Hypothalamus (tissue), 51 donors: ENCODE results near the gene CFAP97D2.
"Not testable (repeated sequence)": the region's sequence is repeated elsewhere in the genome, so short reads cannot be mapped to it uniquely, and the experiment has no call there.

Experiments used
- DNase-seq, 51 donors: peaks; one replicate each; lab custom pipeline; 2025; lab: John Stamatoyannopoulos, UW

CFAP97D2 gene

DNA sequence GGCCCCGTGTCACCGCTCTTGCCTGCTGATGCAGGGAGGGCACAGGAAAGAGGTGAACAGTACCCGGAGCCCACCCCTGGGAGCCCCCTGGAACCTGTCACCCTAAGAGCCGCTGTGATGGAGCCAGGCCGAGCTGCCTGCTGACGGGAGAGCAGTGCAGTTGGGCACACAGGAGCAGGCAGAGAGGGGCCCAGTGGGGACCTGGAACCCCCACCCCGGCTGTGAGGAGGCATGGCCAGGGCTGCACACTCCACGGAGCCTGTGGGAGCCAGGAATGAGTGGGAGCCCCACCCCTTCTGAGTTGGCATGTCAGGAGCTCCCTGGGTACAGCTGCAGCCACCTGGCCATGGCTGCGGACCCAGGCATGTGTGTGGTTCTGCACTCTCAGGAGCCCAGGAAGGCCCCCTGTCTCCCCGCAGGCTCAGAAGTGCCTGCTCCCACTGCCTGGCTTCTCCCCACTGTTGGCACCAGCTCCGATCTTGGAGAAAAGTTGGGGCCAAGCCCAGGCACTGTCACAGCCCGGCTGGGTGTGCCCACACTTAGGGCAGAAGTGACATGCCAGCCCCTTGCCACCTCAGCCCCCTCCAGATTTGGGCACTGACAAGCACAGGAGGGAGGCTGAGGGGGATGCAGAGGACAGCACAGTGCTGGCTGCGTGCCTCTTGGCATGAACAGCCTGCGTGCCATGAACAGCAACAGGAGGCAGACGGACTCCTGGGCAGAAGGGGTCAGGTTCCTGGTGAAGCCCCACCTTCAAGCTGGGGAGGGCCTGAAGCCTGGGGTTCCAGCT, 6.3 kb downstream of the CFAP97D2 start:
- DNase-seq: no peak

DNA sequence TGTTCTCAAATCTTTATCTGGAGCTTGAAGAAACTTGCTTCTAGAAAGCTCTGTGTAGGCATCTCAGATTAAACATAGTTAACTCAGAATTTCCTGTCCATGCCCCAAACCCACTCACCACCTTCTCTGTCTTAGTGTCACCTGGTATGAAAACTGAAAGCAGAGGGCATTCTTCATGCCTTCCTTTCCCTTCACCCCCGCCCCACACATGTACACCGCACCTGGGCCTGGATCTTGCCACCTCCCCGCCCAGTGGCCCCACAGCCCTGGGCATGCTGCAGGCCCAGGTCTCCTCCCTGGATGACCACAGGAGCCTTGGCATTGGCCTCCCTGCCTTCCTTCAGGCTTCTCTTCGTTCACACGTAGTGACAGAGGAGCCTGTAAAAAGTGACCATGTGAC, 15.8 kb downstream of the CFAP97D2 start:
- no peak for DNase-seq

DNA sequence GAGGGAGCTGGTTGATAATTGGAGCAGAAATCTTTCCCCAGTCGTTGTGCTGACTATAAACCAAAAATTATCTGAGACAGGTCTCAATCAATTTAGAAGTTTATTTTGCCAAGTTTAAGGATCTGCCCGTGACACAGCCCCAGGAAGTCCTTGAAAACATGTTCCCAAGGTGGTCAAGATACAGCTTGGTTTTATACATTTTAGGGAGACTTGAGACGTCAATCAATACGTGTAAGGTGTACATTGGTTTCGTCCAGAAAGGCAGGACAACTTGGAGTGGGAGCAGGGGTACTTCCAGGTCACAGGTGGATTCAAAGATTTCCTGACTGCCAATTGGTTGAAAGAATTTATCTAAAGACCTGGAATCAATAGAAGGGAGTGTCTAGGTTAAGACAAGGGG, 17.6 kb downstream of the CFAP97D2 start:
- no peak for DNase-seq

DNA sequence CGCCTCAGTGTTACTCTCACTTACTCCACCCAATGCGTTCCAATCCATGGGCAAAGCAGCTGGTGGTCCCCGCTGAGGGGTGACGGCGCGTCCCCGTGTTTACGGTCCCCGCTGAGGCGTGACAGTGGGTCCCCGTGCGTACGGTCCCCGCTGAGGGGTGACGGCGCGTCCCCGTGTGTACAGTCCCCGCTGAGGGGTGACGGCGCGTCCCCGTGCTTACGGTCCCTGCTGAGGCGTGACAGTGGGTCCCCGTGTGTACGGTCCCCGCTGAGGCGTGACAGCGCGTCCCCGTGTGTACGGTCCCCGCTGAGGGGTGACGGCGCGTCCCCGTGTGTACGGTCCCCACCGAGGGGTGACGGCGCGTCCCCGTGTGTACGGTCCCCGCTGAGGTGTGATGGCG, 19.5 kb downstream of the CFAP97D2 start:
- no peak for DNase-seq

DNA sequence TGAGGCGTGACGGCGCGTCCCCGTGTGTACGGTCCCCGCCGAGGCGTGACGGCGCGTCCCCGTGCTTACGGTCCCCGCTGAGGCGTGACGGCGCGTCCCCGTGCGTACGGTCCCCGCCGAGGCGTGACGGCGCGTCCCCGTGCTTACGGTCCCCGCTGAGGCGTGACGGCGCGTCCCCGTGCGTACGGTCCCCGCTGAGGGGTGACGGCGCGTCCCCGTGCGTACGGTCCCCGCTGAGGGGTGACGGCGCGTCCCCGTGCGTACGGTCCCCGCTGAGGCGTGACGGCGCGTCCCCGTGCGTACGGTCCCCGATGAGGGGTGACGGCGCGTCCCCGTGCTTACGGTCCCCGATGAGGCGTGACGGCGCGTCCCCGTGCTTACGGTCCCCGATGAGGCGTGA, 20.5 kb downstream of the CFAP97D2 start:
- DNase-seq: not testable (repeated sequence)

DNA sequence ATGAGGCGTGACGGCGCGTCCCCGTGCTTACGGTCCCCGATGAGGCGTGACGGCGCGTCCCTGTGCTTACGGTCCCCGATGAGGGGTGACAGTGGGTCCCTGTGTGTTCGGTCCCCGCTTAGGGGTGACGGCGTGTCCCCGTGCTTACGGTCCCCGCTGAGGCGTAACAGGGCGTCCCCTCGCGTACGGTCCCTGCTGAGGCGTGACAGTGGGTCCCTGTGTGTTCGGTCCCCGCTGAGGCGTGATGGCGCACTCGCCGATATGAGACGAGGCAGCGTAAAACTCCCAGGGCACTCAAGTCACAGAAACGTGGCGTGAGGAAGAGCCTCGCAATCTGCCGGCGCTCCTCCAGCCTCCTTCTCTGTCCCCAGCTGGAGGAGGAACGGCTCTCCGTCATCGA, 20.9 kb downstream of the CFAP97D2 start:
- DNase-seq: no peak

DNA sequence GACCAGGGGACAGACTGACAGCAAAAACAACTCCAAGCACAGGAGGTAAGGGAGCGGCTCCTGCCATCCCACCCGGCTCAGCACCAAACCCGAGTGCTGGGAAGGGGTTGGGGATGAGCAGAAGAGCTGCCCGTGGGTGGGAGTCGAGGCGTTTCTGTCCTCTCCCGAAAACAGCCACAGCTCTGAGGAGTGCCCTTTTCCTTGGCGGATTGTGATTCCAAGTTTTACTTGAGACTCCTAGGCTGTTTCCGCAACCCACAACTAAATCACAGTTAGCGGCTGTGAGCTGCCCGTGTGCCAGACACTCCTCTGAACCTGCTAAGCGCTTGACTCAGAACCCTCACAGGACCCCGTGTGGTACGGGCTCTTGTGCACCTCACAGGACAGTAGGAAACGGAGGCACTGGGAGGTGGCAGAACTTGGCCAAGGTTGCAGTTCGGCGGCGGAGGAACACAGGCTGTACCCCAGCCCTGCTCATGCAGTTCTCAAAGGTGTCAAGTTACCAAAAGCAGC, 21.4 kb downstream of the CFAP97D2 start:
- DNase-seq: no peak

DNA sequence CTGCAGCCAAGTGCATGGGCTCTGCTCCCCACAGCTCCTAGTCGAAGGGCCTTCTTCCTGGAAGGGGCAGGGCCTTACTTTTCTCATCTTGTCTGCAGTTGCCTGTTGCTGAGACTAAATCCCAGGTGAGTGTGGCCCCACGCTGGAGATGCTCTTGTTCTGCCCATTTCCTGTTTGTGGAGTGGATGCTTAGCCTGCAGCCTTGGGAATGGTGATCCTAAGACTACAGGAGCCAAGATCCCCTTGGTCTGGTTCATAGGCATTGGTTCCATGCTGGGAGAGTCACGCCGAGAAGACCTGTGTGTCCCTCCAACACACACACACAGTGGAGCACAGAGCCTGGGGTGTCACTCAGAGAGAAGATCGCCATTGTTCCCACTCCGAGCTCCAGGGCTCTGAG, 23.5 kb downstream of the CFAP97D2 start:
- DNase-seq: no peak

DNA sequence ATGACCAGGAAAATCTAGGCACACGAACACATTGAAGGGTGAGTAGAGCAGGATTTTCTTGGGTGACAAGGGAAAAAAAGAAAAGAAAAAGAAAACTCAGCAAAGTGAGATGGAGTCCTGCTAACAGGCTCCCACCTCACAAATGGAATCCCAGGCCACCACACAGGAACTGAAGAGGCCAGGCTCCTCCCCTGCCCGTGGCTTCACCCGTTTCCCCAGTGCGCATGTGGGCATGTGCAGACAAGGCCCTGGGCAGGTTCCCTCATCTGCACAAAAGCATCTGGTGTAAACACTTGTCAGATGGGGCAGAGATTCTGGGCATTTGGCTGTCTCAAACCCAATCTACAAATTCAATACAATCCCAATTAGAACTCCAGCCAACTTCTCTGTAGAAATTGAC, 24.5 kb downstream of the CFAP97D2 start:
- no peak for DNase-seq

DNA sequence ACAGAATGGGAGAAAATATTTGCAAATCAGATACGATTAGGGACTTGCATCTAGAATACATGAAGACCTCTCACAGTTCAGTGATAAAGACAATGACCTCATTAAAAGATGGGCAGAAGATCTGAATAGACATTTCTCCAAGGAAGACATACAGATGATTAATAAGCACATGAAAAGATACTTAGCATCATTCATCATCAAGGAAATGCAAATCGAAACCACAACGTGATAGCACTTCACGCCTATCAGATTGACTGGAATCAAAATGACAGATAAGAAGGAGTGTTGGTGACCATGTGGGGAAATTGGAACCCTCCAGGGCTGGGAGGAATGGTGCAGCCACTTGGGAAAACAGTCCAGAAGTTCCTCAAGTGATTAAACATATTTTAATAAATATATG, 25.8 kb downstream of the CFAP97D2 start:
- no peak for DNase-seq

DNA sequence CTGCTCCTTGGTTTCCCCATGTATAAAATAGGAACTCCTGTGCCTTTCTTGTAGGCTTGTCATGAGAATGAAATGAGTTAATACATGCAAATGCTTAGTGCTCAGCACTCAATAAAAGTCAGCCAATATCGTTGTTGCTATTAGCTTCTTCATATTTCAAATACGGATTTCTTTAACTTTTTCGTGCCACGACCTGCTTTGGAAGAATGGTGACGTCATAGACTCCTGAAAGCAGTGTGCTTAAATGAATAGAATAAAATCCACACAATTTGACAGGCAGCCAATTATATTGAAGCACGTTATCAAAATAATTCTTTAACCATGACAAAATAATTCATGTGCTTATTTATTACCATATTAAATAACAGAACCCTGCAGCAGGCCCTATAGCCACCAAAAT, 29.1 kb downstream of the CFAP97D2 start:
- no peak for DNase-seq

DNA sequence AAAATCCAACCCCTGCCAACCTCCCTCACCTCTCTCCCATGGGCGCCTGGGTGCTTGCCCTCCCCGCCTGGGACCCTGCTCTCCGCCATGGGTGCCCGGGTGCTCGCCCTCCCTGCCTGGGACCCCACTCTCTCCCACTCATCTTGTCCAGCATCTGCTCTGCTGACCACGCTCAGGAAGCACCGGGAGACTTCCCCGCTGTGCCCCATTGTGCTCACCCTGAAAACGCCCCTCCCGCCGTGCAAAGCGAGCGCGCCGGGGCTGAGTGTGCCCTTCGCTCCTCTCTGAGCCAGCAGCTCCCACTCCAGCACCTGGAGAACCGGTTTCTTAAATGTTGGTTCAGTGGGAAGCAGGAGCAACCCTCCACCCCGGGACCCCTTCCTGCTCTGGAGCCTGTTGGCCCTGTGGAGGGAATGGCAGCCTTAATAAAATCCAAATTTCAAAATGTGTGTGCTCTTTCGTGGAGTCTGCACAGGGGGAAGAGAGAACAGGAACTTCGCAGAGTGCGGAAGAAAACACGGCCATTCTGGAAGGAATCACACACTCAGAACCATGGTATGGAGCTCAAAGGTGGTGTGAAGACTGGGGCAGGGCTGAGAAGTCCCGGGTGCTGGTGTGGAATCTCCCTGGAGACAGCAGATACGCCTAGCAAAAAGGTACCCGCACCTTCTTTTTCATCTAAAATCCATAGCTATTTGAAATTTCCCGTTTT, 32.5 kb downstream of the CFAP97D2 start:
- DNase-seq: no peak

DNA sequence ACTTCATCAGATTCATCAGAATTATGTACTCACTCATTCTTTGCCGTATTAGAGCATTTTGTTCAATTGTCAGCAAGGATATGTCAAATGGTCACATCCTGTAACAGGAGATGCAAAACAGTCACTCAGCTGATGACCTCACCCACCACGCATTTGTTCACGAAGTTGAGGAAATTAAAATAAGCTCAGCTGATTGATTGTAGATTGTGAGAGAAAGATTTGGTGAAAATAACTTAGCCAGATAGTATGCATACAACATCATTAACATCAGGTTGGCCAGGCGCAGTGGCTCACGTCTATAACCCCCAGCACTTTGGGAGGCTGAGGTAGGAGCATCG, 33.1 kb downstream of the CFAP97D2 start:
- DNase-seq: no peak

DNA sequence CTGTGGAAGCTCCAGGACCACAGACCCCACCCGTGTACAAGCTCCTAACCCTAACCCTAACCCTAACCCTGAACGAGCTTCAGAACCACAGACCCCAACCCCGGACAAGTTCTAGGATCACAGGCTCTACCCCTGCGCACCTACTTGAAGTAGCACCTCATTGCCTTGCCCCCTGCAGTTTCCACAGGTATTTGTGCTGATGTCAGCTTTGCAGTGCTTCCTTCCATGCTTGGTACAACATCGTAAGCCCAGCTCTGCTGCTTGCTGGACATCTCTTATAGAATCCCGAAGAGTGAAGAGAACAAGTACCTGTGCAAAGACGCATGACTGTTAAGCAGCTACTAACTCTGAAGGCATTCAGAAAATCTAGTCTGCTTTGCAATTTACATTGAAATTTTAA, 34.9 kb downstream of the CFAP97D2 start:
- no peak for DNase-seq

DNA sequence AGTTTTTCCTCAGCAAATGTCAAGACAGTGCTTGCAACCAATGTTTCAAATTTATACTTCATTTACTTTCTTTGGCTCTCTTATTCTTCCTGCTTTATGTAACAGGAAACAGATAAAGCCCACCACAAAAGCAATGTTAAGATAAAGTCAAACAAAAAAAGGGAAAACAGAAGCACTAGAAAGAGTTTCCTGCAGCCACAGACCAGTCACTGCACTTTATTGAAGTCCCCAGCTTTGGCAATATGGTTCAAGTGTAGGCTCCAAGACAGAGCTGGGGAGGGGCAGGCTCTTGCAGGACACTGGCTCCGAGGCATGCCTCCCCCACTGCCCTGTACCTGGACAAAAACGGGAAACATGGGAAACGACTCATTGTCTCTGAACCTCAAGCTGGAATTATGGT, 40.3 kb downstream of the CFAP97D2 start:
- no peak for DNase-seq

DNA sequence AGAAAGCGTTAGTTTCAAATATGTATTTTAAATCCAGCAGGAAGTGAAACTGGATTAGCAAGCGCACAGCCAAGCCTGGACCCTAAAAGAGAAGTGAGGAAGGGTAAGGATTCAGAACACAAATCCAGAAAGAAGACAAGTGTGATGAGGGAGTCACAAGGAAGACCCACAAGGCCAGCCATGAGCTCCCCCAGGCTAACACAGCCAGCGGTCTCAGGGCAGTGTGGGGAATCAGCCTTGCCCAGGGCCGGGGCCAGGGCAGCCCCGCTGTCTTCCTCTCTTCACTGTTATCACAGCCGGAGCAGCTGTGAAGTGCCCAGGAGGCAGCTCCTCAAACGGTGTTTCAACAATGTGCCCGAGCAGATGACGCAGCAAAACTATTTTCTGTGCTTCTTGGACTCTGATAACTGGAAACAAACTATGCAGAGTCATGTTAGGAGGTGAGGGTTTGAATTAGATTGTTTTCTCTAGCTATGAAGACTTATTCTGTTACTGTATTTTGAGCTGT, 43.5 kb downstream of the CFAP97D2 start:
- DNase-seq: no peak

DNA sequence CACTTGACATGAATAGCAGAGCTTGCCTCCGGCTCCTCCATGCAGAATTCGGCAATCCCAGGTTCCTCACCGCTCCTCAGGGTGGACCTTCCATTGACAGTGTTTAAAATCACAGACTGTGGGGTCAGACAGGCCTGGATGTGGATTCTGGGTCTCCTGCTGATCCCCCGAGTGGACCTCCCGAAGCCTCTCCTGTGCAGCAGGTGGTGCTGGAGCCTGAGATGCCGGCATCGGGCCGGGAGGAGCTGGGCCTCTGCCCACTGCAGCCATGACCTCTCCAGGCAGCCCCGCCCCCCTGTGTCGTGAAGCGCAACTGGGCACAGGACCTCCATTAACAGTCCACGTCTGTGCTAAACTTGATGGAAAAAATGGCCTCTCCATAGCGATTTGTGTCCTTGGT, 45.1 kb downstream of the CFAP97D2 start:
- DNase-seq: no peak

DNA sequence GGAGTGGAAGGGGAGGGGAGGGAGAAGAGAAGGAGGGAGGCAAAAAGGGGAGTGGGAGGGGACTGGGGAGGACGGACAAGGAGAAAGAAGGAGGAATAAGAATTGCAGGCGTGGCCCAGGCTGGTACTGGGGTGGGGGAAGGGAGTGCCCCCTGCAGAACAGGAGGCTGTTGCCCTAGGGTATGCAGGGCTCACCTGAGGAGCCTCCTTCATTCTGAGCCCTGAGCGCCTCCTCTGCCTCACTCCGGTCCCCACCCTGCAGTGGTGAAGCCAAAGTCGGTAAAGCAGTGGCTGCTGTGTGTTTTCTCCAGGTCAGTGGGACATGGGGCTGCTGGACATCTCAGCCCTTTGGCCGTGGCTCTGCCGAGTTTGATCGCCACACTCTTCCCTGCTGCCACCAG, 46.6 kb downstream of the CFAP97D2 start:
- no peak for DNase-seq

DNA sequence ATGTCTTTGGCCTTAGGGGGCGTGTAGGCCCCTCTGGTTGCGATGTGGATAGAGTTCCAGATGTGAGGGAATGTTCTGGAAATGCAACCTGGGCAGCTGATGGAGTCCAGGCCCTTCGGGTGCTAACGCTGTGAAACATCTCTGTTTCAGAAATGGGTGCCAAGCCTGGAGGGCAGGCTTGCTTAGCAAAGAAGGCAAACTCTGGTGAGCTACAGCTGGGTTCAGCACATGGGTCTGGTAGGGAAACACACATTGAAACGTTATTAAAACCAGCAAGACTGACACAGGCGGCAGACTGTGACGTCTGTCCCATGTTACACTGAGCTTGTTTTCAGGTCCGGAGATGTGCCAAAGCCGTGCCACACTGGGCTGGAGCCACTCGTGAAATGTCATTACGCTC, 47.0 kb downstream of the CFAP97D2 start:
- DNase-seq: peak in 5 of 51 donors; percentile 10 to 37 (median 20)

DNA sequence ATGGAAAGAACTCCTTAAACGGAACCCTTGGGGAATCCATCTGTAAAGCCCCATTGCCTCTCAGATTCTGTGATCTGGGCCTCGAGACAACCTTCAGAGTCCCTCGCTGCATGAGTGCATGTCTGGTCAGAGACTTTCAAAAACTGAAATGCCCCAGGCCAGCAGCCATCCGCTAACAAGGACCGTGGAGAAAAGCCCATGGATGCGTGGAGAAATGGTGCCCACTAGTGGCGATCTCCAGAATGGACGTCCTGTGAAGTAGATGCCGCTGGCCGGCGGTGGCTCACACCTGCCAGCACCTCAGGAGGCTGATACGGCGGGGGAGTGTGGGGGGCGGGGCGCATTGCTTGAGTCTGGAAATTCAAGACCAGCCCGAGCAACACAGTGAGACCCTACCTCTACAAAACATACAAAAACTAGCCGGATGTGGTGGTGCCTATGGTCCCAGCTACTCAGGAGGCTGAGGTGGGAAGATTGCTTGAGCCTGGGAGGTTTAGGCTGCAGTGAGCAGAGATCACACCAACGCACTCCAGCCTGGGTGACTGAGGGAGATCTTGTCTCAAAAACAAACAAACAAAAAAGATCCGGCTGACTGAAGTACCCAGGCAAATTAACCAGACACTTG, 47.8 kb downstream of the CFAP97D2 start:
- peak; percentile 20 to 95 (median 67) for DNase-seq

DNA sequence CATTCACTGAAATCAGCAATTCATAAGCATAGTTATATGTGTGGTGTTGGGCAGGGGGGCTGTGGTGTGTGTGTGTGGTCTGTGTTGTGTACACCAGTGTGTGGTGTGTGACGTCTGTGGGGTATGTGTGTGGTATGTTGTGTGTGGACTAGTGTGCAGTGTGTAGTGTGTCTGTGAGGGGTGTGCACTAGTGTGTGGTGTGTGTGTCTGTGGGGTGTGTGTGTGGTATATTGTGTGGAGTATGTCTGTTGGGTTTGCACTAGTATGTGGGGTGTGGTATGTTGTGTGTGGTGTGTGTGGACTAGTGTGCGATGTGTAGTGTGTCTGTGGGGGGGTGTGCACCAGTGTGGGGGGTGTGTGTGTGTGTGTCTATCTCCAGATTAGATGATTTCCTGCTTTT, 48.5 kb downstream of the CFAP97D2 start:
- DNase-seq: no peak

DNA sequence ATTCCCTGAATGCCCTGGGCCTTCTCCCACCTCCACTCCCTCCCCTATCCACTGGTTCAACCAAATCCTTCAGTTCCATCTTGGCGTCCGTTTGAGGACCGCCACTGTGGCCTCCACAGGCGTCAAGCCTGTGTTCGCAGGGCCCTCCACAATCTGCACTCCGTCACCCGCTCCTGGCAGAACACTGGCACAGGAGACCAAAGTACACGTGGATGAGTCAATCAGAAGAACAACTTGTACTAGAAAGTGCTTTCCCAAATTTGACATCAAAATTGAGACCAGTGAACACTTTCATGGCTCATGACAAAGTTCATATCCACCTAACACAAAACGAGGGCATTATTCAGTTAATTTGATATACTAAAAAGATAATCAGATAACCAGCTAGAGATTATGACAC, 49.1 kb downstream of the CFAP97D2 start:
- DNase-seq: no peak
